Activated naive CD8-positive, alpha-beta T cell treated with anti-CD3 and anti-CD28 coated beads, Interleukin-2, amount 50 U/mL, for 24 hours (primary cell): ENCODE data around the gene TNNT1.

Experiments used
- ATAC-seq: fragments of 150-1000 bp; cut with Tn5 transposase; one replicate; pipeline ENCODE4 v1.10.0; 2021
- DNase-seq: peaks from one replicate; pipeline ENCODE4 v3.0.0; 2021
- H3K27ac Mint-ChIP-seq: one replicate; pipeline ENCODE4 v1.8.0; 2021; ENCODE audit warnings: mild to moderate bottlenecking, mixed read lengths
- H3K27me3 Mint-ChIP-seq: one replicate; pipeline ENCODE4 v1.8.0; 2021; ENCODE audit warnings: mixed read lengths
- H3K36me3 Mint-ChIP-seq: one replicate; pipeline ENCODE4 v1.8.0; 2021; ENCODE audit warnings: low read depth, mixed read lengths
- H3K4me1 Mint-ChIP-seq: one replicate; pipeline ENCODE4 v1.8.0; 2021; ENCODE audit warnings: mixed read lengths
- H3K4me3 Mint-ChIP-seq: one replicate; pipeline ENCODE4 v1.8.0; 2021; ENCODE audit warnings: mild to moderate bottlenecking, moderate library complexity, mixed read lengths
- H3K9me3 Mint-ChIP-seq: one replicate; pipeline ENCODE4 v1.8.0; 2021; ENCODE audit warnings: mixed read lengths

The TNNT1 gene

DNA sequence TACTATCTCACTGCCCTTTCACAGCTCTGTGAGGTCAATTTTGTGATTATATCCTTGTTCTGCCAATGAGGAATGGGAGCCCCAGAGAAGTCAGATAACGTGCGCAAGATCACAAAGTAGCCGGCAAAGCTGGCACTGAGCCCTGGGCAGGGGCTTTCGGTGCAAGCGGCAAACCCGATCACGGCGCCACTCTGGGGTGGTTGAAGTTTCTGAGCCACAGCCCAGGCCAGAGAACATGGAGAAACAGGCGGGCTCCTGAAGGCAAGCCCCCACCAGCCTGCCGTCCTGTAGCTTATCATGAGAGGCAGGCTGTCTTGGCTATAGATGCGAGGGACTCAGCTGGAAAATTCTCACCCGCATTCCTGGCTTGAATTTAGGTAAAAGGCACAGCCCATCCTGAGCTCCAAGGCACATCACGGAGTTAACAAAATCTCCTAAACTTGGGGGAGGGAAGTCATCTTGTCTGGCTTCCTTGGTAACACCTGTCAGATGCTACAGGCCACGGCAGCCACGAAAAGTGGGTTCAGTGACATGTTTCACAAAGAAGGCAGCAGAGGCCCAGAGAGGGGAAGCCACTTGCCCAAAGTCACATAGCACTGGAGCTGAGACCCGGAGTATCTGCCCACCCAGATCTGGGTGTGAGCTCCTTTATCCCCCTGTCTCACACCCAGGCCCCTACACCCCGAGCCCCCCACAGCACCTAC lies 12.5 kb downstream of the TNNT1 start:
- H3K36me3 Mint-ChIP-seq = no peaks in the 10 kb centered on the region
- H3K27me3 Mint-ChIP-seq = peaks cover 46% of the 10 kb centered on the region
- no peak overlapping the region for H3K27ac Mint-ChIP-seq
- DNase-seq = no peak
- peaks cover 2% of the 10 kb centered on the region for H3K4me1 Mint-ChIP-seq
- H3K4me3 Mint-ChIP-seq = no peak overlapping the region
- no peaks in the 10 kb centered on the region for H3K9me3 Mint-ChIP-seq
- no peak for ATAC-seq

- DNase-seq = no peak
- Mint-ChIP-seq H3K4me1 (no peaks in the 10 kb centered on the region), H3K4me3 (no peak overlapping the region), H3K27ac (no peak overlapping the region), H3K27me3 (peaks cover 51% of the 10 kb centered on the region), H3K9me3 (no peaks in the 10 kb centered on the region), H3K36me3 (no peaks in the 10 kb centered on the region)
- ATAC-seq = no peak
Observed at GRCh38 chr19:55134736-55135135, 14.3 kb downstream of the TNNT1 start.

- Mint-ChIP-seq H3K4me1 (no peaks in the 10 kb centered on the region), H3K27ac (no peak overlapping the region), H3K4me3 (no peak overlapping the region), H3K27me3 (peaks cover 50% of the 10 kb centered on the region), H3K9me3 (no peaks in the 10 kb centered on the region), H3K36me3 (no peaks in the 10 kb centered on the region)
- no peak for ATAC-seq
- DNase-seq = no peak
Observed at GRCh38 chr19:55133639-55134444, 15.2 kb downstream of the TNNT1 start.

- Mint-ChIP-seq H3K4me1 (no peaks in the 10 kb centered on the region), H3K4me3 (no peak overlapping the region), H3K27ac (no peak overlapping the region), H3K27me3 (peaks cover 44% of the 10 kb centered on the region), H3K36me3 (no peaks in the 10 kb centered on the region), H3K9me3 (no peaks in the 10 kb centered on the region)
- DNase-seq (no peak), ATAC-seq (no peak)
Observed at GRCh38 chr19:55132453-55133129, 16.4 kb downstream of the TNNT1 start.

- Mint-ChIP-seq H3K4me3 (no peak overlapping the region), H3K36me3 (no peaks in the 10 kb centered on the region), H3K9me3 (no peaks in the 10 kb centered on the region), H3K27me3 (peaks cover 54% of the 10 kb centered on the region), H3K27ac (no peak overlapping the region), H3K4me1 (no peaks in the 10 kb centered on the region)
- ATAC-seq (no peak), DNase-seq (no peak)
Observed at GRCh38 chr19:55131421-55131820, 17.6 kb downstream of the TNNT1 start.

DNA sequence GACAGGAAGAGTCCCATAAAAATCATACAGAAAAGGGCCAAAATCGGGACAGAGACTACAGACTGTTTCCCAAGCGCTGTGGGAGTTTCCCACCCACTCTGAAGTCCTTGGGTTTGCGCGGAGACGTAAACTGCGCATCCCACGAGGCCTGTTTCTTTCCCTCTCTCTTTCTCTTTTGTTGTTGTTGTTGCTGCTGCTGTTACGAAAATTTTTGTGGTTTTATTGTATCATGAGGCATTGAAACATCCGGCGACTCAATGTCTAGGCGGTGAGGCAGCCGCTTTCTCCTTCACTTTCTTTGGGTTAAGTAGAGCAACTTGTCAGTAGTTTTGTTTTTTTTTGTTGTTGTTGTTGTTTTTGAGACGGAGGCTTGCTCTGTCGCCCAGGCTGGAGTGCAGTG lies 30.0 kb downstream of the TNNT1 start:
- H3K9me3 Mint-ChIP-seq = no peaks in the 10 kb centered on the region
- DNase-seq (no peak), ATAC-seq (no peak)
- H3K4me1 Mint-ChIP-seq = peaks cover 32% of the 10 kb centered on the region
- no peak overlapping the region for H3K27ac Mint-ChIP-seq
- H3K27me3 Mint-ChIP-seq = peaks cover 9% of the 10 kb centered on the region
- peak overlapping the region; percentile 96 for H3K4me3 Mint-ChIP-seq
- H3K36me3 Mint-ChIP-seq = peaks cover 10% of the 10 kb centered on the region

DNA sequence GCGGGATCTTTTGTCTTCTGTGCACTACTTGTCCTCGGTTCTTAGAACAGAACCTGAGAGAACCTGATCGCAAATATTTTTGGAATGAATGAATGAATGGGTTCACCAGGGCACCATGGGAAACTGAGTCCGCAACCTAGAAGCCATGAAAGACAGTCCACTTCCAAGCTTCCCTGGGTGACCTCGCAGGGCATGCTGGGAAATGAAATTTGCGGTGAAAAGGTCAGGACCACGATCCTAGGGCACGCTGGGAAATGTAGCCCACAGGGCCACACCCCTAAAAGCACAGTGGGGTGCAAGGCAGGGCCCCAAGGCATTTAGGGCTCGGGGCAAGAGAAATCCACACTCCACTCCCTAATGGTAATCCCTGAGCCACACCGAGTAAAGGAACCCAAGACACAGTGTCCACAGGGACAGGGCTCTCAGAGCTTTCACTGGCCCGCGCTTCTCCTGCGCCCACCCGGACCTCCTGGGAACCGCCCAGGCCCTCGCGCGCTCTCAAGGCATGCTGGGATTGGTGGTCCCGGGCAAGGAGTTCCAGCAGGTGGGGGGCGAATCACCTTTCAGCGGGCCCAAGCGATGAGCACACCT lies 30.5 kb downstream of the TNNT1 start:
- H3K27me3 Mint-ChIP-seq = peaks cover 4% of the 10 kb centered on the region
- ATAC-seq (no peak), DNase-seq (peak; percentile 59)
- H3K36me3 Mint-ChIP-seq = peaks cover 10% of the 10 kb centered on the region
- peak overlapping the region; percentile 96 for H3K27ac Mint-ChIP-seq
- H3K4me1 Mint-ChIP-seq = peaks cover 32% of the 10 kb centered on the region
- H3K4me3 Mint-ChIP-seq = peak overlapping the region; percentile 96
- H3K9me3 Mint-ChIP-seq = no peaks in the 10 kb centered on the region

DNA sequence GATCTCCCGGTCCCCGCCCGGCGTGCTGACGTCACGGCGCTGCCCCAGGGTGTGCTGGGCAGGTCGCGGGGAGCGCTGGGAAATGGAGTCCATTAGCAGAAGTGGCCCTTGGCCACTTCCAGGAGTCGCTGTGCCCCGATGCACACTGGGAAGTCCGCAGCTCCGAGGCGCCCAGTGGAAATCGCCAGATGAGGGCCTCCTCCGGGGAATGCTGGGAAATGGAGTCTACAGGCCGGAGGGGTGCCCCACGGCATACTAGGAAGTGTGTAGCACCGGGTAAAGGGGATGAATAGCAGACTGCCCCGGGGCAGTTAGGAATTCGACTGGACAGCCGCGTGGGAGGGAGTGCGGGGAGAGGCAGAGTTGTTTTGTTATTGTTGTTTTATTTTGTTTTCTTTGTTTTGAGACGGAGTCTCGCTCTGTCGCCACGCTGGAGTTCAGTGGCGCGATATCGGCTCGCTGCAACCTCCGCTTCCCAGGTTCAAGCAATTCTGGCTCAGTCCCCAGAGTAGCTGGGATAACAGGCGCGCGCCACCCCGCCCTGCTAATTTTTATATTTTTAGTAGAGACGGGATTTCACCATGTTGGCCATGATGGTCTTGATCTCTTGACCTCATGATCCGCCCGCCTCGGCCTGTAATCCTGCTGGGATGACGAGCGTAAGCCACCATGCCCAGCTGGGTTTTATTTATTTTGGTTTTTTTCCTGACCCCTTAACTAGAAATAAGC lies 31.2 kb downstream of the TNNT1 start:
- Mint-ChIP-seq H3K36me3 (peaks cover 10% of the 10 kb centered on the region), H3K27ac (peak overlapping the region; percentile 96), H3K9me3 (no peaks in the 10 kb centered on the region), H3K27me3 (no peaks in the 10 kb centered on the region), H3K4me3 (peak overlapping the region; percentile 96), H3K4me1 (peaks cover 32% of the 10 kb centered on the region)
- ATAC-seq (peak; percentile 94), DNase-seq (peak; percentile 97)

DNA sequence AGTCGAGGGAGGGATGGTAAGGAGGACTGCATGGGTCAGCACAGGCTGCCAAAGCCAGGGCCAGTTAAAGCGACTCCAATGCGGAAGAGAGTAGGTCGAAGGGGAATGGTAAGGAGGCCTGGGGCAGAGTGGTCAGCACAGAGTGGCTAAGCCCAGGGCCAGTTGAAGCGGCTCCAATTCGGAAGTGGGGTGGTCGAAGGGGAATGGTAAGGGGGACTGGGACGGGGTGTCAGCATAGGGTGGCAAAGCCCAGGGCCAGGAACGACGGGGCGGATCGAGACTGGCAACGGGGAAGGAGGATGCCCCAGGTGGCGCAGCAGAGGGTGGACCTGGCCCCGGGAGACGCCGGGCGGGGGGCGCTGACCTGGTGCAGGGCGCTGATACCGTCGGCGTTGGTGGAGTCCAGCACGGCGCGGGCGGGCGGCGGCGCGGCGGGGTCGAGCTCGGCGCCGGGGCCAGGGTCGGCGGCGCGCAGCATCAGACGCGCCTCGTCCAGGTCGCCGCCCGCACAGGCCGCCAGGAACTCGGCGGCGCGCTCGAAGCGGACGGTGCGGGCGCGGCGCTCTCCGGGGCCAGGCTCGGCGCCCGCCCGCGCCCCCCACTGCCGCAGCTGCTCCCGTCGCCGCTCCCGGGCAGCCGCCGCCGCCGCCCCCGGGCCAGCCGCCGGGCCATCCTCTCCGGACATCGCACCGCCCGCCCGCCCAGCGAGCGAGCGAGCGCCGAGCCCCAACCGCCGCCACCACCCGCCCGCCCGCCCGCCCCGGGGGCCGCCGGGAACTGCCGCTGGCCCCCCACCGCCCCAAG lies 31.9 kb downstream of the TNNT1 start, which contains the start of gene PPP1R12C:
PPP1R12C (minus strand) TSS at position 779 of the 804 bp plus-strand sequence; CDS start at position 685, 94 bp downstream.
- H3K4me1 Mint-ChIP-seq = peaks cover 32% of the 10 kb centered on the region
- ATAC-seq = peak; percentile 3
- peak within 1 kb of the TSS; percentile 100 for H3K4me3 Mint-ChIP-seq
- peak within 1 kb of the TSS; percentile 96 for H3K27ac Mint-ChIP-seq
- peak; percentile 28 for DNase-seq
- H3K27me3 Mint-ChIP-seq = no peaks in the 10 kb centered on the region
- H3K9me3 Mint-ChIP-seq = no peaks in the 10 kb centered on the region
- peaks cover 10% of the 10 kb centered on the region for H3K36me3 Mint-ChIP-seq

- DNase-seq (peak; percentile 64), ATAC-seq (peak; percentile 58)
- Mint-ChIP-seq H3K27me3 (no peaks in the 10 kb centered on the region), H3K4me3 (peak overlapping the region; percentile 100), H3K4me1 (peaks cover 32% of the 10 kb centered on the region), H3K36me3 (peaks cover 10% of the 10 kb centered on the region), H3K9me3 (no peaks in the 10 kb centered on the region), H3K27ac (peak overlapping the region; percentile 95)
Observed at GRCh38 chr19:55116232-55116858, 32.7 kb downstream of the TNNT1 start.

DNA sequence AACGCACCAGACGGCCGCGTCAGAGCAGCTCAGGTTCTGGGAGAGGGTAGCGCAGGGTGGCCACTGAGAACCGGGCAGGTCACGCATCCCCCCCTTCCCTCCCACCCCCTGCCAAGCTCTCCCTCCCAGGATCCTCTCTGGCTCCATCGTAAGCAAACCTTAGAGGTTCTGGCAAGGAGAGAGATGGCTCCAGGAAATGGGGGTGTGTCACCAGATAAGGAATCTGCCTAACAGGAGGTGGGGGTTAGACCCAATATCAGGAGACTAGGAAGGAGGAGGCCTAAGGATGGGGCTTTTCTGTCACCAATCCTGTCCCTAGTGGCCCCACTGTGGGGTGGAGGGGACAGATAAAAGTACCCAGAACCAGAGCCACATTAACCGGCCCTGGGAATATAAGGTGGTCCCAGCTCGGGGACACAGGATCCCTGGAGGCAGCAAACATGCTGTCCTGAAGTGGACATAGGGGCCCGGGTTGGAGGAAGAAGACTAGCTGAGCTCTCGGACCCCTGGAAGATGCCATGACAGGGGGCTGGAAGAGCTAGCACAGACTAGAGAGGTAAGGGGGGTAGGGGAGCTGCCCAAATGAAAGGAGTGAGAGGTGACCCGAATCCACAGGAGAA lies 33.5 kb downstream of the TNNT1 start:
- peak overlapping the region; percentile 100 for H3K4me3 Mint-ChIP-seq
- ATAC-seq (no peak), DNase-seq (no peak)
- H3K9me3 Mint-ChIP-seq = no peaks in the 10 kb centered on the region
- no peaks in the 10 kb centered on the region for H3K27me3 Mint-ChIP-seq
- peak overlapping the region; percentile 95 for H3K27ac Mint-ChIP-seq
- H3K36me3 Mint-ChIP-seq = peaks cover 12% of the 10 kb centered on the region
- H3K4me1 Mint-ChIP-seq = peaks cover 32% of the 10 kb centered on the region

GRCh38 chr19:55114566-55115145 lies 34.4 kb downstream of the TNNT1 start:
- Mint-ChIP-seq H3K9me3 (no peaks in the 10 kb centered on the region), H3K4me1 (peaks cover 32% of the 10 kb centered on the region), H3K27ac (peak overlapping the region; percentile 59), H3K27me3 (no peaks in the 10 kb centered on the region), H3K36me3 (peaks cover 12% of the 10 kb centered on the region), H3K4me3 (peak overlapping the region; percentile 100)
- no peak for ATAC-seq
- DNase-seq = no peak
